Hepatic stellate cell (primary cell): ENCODE results near the gene GNAS.

Experiments
- DNase-seq: peaks from one replicate; pipeline ENCODE4 v3.0.0; 2011; ENCODE audit warnings: low spot score

The GNAS gene

DNA sequence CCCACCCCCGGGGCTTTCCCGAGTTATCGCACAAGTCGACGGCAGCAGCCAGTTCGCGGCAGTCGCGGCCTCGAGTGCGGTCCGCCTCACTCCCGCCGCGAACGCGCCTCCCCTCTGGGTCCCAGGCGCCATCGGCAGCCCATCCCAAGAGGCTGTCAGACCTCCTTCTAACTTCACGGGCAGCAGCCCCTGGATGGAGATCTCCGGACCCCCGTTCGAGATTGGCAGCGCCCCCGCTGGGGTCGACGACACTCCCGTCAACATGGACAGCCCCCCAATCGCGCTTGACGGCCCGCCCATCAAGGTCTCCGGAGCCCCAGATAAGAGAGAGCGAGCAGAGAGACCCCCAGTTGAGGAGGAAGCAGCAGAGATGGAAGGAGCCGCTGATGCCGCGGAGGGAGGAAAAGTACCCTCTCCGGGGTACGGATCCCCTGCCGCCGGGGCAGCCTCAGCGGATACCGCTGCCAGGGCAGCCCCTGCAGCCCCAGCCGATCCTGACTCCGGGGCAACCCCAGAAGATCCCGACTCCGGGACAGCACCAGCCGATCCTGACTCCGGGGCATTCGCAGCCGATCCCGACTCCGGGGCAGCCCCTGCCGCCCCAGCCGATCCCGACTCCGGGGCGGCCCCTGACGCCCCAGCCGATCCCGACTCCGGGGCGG is 1.6 kb downstream of the GNAS start:
- DNase-seq, result no peak

DNA sequence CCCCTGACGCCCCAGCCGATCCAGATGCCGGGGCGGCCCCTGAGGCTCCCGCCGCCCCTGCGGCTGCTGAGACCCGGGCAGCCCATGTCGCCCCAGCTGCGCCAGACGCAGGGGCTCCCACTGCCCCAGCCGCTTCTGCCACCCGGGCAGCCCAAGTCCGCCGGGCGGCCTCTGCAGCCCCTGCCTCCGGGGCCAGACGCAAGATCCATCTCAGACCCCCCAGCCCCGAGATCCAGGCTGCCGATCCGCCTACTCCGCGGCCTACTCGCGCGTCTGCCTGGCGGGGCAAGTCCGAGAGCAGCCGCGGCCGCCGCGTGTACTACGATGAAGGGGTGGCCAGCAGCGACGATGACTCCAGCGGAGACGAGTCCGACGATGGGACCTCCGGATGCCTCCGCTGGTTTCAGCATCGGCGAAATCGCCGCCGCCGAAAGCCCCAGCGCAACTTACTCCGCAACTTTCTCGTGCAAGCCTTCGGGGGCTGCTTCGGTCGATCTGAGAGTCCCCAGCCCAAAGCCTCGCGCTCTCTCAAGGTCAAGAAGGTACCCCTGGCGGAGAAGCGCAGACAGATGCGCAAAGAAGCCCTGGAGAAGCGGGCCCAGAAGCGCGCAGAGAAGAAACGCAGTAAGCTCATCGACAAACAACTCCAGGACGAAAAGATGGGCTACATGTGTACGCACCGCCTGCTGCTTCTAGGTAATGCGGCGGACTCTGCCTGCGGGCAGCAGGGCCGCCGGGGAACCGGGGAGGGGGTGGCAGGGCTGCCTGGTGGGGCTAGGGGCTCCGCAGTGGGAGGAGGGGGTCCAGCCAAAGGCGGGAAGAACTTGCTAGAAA is 2.3 kb downstream of the GNAS start:
- DNase-seq, result no peak

- no peak for DNase-seq
Observed at GRCh38 chr20:58855506-58856389, 3.2 kb downstream of the GNAS start.

GRCh38 chr20:58863044-58863790 is 10.7 kb downstream of the GNAS start:
- DNase-seq, result no peak

- DNase-seq, result no peak
Observed at GRCh38 chr20:58864346-58864745, 11.8 kb downstream of the GNAS start.

DNA sequence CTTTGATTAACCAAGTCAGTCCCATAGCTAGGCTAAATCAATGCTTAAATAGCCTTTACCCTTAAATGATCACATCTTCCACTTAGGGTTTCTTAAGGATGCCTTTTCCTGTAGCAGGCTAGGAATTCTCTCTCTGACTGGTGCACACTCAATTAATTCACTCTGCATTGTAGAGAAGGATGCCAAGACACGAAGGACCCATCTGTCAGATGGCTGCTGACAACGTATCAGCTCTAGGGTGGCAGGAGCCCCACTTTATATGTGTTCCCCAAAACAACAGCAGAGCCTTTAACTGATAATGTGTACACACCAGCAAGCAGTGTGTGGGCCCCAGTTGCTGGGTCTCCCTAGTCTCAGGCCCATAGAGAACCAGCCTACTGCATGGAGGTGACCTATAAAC is 13.3 kb downstream of the GNAS start:
- DNase-seq, result no peak

DNA sequence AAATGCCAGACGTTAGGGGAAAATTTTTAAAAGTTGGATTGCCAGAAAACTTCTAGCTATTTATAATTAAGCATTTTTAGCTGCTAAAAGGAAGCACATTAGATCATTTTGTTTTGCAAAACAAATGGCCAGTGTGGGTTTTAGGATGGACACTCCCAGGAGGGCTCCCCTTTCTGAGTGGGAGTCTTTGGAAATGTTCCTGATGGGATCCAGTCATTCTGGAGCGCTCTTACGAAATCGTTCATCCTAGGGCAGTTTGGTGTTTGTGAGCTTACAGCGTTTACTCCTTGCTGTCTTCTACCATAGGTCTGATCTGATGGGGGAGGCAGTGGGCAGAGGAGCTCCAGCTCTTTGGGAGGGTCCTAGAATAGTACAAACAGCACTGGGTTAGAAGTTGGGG is 14.7 kb downstream of the GNAS start:
- DNase-seq, result no peak

DNA sequence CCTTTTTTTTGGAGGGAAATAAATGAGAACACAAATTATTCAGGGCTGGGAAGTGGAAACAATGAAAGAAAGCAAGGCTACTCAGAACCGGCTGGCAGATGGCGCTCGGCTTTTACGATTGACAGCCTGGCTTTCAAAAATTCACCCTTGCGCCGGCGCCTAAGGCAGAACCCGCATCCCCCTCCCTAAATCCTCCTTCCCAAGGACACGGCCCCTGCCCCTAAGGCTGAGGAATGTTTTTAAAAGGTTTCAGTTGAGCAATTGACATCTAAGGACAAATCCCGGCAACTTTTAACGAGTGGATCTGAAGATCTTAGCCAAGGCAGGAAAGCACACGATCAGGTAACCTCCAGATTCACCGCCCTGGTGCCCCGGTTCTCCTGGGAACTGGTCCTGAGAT is 16.3 kb downstream of the GNAS start:
- DNase-seq, result no peak

GRCh38 chr20:58869662-58870227 is 17.2 kb downstream of the GNAS start:
- DNase-seq, result no peak

DNA sequence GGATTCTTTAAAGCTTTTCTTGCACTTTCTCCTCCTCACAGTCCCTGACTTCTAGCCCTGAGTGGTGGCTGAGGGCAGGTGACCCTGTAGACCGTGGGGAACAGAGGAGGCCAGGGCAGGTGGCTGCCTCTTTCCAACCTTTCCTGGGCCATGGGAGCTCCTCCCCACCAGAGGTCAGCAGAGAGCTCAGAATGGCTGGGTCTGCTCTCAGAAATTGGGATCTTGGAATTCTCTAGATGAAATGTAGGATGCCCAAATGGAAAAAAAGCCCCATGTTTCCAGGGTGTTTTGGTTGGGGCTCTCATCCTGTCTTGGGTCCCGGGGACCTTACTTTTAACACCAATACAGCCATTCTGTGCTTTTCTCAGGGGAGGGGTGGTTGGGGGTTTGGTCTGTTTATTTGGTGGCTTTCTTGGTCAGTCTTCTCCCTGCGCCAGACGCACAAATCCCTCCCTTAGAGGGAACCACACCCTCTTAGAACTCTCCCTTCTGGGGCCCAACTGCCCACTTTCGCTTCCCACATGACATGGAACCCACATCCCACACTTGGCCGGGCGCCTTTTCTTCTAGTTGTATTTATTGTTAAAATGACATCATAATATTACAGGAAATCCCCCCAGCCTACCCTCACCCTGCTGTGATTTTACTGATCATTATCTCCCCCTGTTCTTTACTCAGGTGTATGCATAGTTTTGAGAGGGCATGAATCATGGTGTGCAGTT is 17.9 kb downstream of the GNAS start:
- DNase-seq, result peak; percentile 71

DNA sequence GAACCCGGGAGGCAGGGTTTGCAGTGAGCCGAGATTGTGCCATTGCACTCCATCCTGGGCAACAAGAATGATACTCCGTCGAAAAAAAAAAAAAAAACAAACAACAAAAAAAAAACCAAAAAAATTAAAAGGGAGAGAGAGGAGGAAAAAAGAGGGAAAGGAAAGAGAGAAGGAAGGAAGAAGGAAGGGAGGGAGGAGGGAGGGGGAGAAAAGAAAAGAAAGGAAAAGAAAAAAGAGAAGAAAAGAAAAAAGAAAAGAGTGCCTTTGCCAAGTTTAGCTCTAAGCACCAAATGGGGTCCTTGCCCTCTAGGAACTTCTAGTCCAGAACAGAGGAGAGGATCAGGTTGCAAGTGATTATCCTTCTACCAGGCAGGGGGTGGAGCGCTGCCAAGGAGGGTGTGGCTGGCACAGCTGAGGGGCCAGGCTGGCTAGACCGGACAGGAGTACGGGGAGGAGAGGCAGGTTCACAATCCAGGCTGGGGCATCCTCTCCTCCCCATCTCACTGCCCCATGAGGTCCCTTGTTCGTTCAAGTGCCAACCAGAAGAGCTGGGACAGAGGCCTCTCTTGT is 19.1 kb downstream of the GNAS start:
- no peak for DNase-seq

DNA sequence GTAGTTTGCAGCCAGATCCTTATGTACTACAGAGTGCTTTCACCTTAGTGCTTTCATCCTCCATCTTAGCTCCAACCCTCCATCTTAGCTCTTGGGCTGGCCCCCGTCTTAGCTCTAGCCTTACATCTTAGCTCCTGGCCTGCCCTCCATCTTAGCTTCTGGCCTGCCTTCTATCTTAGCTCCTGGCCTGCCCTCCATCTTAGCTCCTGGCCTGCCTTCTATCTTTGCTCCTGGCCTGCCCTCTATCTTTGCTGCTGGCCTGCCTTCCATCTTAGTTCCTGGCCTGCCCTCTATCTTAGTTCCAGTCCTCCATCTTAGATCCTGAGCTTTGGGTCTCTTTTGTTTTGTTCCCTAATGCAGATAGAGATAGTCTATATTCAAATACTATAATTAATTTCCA is 22.0 kb downstream of the GNAS start:
- no peak for DNase-seq

DNA sequence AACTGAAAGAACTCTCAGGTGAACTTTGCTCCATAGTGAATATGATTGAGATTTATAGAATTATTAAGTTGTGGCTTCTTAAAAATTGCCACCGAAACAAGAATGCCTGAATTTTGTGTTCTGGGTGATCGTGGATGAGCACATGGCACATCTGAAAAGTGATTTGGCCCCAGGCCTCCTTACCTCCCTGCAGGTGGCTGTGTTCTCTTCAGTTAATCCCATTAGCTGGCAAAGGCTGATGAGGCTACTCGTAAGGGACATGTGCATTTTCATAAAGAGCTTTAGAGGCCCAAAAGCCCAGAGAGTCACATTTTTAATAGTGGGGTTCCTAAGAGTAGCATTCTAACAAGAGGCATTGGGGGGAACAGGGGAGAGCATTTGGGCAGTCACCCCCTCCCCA is 22.6 kb downstream of the GNAS start:
- no peak for DNase-seq

DNA sequence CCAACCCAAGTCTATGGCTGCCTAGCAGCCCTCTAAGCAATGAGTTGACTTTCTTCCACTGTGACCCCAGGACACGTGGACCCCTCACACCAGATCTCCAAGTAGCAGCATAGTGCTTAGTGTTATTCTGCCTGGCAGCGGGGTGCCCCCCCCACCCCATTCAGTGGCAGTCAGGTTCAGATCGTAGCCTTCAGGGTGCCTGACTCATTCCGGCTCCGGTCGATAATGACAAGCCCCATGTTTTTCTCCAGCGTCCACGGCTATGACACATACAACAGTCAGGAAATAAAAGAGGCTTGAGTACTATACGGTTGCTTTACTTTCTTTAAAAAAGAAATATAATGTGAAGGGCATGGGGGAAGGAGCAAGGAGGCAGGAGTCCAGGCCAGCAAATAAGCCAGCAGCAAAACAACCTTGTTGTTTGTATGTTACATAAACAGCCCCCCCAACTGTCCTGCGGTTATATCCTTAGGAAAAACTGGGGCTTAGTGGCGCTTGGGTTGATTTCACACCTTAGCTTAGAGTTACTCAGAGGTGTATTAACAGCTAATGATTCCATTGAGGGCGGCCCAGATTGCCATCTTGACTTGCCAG is 23.1 kb downstream of the GNAS start:
- DNase-seq, result no peak

GRCh38 chr20:58876437-58876836 is 23.9 kb downstream of the GNAS start:
- no peak for DNase-seq

GRCh38 chr20:58877050-58877975 is 24.8 kb downstream of the GNAS start:
- no peak for DNase-seq

GRCh38 chr20:58877976-58878360 is 25.5 kb downstream of the GNAS start:
- DNase-seq, result no peak

GRCh38 chr20:58878399-58878798 is 25.9 kb downstream of the GNAS start:
- DNase-seq, result no peak

DNA sequence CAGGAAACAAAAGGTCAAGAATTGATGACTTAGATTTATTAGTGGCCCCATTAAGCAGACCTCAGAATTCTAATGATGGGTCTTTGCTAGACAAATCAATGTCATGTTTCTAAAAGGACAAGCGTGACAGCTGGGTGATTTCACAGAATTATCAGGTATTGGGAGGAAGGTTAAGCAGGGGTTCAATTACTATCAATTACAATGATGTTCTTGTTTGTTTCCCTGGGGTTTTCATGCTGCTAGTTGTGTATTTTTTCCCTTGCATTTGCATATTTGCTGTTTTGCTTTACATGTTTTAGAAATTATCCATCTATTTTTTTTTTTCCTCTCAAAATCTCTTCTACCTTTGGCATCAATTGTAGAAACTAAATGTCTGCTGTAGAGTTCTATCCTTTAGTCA is 27.9 kb downstream of the GNAS start:
- no peak for DNase-seq
